Measurements from ENCODE around the gene SLC5A7. TPM values are rescaled to one million over a fixed set of nuclear protein-coding genes. Genes with fewer than 3 reads are reported as not detected.

SLC5A7 gene
- total RNA-seq, 1 donor from 2014 or later, result 0.81 TPM

- DNase-seq (no peak), ATAC-seq (no peak)
- Histone ChIP-seq H3K4me3 (no peak overlapping the region), H3K4me1 (no peaks in the 10 kb centered on the region), H3K36me3 (no peaks in the 10 kb centered on the region), H3K27ac (no peak overlapping the region), H3K9me3 (no peaks in the 10 kb centered on the region), H3K27me3 (no peaks in the 10 kb centered on the region)
- no peak for TF ChIP-seq CTCF (IDR thresholded peaks at IDR 0.05)
- intact Hi-C loops (cut with DNase I), result no loop called here
These were observed 36.3 kb downstream of the SLC5A7 start for GRCh38 chr2:108022628-108023027.

GRCh38 chr2:108023776-108024175 lies 37.5 kb downstream of the SLC5A7 start:
- no peak for TF ChIP-seq CTCF (IDR thresholded peaks at IDR 0.05)
- Histone ChIP-seq H3K36me3 (no peaks in the 10 kb centered on the region), H3K27ac (no peak overlapping the region), H3K9me3 (no peaks in the 10 kb centered on the region), H3K4me1 (no peaks in the 10 kb centered on the region), H3K4me3 (no peak overlapping the region), H3K27me3 (no peaks in the 10 kb centered on the region)
- no peak for ATAC-seq
- intact Hi-C loops (cut with DNase I), result no loop called here
- no peak for DNase-seq

- no peak overlapping the region for H3K4me3 ChIP-seq
- intact Hi-C loops (cut with DNase I), result no loop called here
- no peak overlapping the region for H3K27ac ChIP-seq
- ATAC-seq, result no peak
- no peaks in the 10 kb centered on the region for H3K9me3 ChIP-seq
- no peak for TF ChIP-seq CTCF (IDR thresholded peaks at IDR 0.05)
- DNase-seq, result no peak
- no peaks in the 10 kb centered on the region for H3K36me3 ChIP-seq
- H3K27me3 ChIP-seq, result no peaks in the 10 kb centered on the region
- no peaks in the 10 kb centered on the region for H3K4me1 ChIP-seq
These were observed 39.9 kb downstream of the SLC5A7 start for GRCh38 chr2:108026092-108026794.

GRCh38 chr2:108029496-108029895 lies 43.2 kb downstream of the SLC5A7 start:
- H3K9me3 ChIP-seq, result no peaks in the 10 kb centered on the region
- DNase-seq (no peak), ATAC-seq (no peak)
- H3K4me1 ChIP-seq, result no peaks in the 10 kb centered on the region
- no peaks in the 10 kb centered on the region for H3K27me3 ChIP-seq
- no peak overlapping the region for H3K27ac ChIP-seq
- H3K4me3 ChIP-seq, result no peak overlapping the region
- intact Hi-C loops (cut with DNase I), result no loop called here
- no peak for TF ChIP-seq CTCF (IDR thresholded peaks at IDR 0.05)
- H3K36me3 ChIP-seq, result no peaks in the 10 kb centered on the region

GRCh38 chr2:108029912-108030311 lies 43.6 kb downstream of the SLC5A7 start:
- TF ChIP-seq CTCF (IDR thresholded peaks at IDR 0.05), result no peak
- intact Hi-C loops (cut with DNase I), result no loop called here

More at GRCh38 chr2:108029912-108030311, 43.6 kb downstream of the SLC5A7 start:
- Histone ChIP-seq H3K27me3 (no peaks in the 10 kb centered on the region), H3K36me3 (no peaks in the 10 kb centered on the region), H3K9me3 (no peaks in the 10 kb centered on the region), H3K4me1 (no peaks in the 10 kb centered on the region), H3K27ac (no peak overlapping the region), H3K4me3 (no peak overlapping the region)
- DNase-seq, result no peak
- ATAC-seq, result no peak
